GM19025 (cell line): ENCODE data around the gene THEM5.

ENCODE experiments used
- ATAC-seq: cut with Tn5 transposase; IDR thresholded peaks from one replicate; pipeline ENCODE4 v1.9.1; 2021; ENCODE audit warnings: mild to moderate bottlenecking, low read depth, moderate library complexity; ENCODE audit not compliant: unreplicated experiment

THEM5 gene

DNA sequence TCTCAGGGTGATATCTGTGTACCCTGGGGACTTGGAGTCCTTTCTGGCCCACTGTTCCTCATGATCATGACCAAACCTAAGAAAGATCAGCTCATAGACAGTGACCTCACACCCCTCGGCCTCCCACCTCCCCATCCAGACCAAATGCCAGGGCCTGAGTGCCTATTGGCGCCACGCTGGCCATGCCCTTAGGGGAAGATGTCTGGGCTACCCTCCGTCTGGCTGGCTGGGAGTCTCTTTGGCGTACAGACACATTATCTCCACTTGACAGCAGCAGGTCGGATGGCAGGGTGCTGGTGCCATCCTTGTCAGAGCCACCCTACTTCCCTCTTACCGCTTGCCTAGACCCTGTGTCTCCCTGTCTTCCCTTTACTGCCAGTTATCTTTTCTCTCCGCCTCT, 30.3 kb downstream of the THEM5 start:
- no peak for ATAC-seq

DNA sequence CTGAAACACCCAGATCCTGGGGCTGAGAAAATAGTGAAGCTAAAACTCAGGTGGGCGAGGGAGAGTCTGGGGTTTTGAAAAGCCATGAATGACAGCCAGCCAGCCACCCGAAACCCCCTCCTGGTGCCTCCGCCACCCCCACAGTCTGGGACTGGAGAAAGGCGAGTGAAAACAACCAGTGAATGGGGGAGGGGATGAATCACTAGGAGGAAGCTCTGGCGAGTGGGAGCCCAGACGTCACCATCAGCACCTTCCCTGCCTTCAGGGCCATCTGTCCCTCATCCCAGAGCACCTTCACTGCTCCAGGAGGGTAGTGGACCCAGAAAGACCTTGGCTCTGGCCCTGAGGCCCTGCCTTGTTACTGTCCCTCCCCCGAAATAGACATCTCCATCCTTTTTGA, 31.1 kb downstream of the THEM5 start:
- ATAC-seq: no peak

DNA sequence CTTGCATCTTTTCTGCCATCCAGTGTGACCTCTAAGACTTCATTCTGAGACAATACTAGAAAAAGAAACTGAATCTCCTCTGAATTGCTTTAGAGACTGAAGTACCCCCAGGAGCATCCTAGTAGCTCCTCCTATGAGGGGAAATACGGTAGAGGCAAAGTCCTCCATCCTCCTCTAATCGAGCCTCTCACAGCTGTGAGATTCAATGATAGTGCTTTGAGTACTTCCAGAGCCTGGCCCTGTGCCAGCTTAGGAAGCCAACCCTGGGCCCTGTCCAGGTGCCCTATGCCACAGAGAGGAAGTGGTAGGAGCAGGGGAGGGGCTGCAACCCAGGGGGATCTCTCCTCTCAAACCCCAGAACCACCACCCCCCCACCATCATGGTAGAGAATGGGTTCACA, 32.6 kb downstream of the THEM5 start:
- no peak for ATAC-seq

GRCh38 chr1:151819976-151820623, 33.4 kb downstream of the THEM5 start:
- no peak for ATAC-seq

- ATAC-seq: no peak
Measured at GRCh38 chr1:151819227-151819835, 34.2 kb downstream of the THEM5 start.

GRCh38 chr1:151817353-151817730, 36.2 kb downstream of the THEM5 start:
- ATAC-seq: no peak

DNA sequence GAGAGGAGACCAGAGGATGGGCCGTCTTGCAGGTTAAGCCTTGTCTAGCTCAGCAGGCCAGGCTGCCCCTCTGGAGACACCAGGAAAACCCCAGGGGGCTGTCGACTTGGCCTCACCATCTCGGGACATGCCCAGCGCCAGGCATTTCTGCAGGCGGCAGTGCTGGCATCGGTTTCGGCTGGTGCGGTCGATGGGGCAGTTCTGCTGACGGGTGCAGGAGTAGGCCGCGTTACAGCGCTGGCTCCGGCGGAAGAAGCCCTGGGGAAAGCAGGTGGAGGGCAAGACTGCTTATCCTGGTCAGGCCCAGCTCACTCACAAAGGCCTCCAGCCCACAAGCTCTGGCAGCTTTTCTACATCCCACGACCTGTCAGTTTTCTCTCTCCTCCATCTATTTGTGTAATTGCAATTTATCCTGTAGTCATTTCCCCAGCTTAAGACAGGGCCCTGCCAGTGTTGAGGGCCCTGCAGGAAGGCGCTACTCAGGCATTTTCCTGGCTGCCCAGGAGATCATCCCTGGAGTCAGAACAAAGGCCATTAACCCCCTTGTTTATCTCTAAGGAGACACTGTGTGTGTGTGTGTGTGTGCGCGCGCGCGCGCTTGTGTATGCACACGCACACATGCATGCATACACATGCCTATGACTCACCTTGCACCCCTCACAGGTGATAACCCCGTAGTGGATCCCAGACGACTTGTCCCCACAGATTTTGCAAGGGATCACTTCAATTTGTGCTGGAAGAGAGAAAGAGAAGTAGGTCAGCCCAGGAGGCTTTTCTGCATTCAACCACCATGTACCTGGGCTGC, 36.8 kb downstream of the THEM5 start:
- no peak for ATAC-seq

- ATAC-seq: no peak
Measured at GRCh38 chr1:151815716-151816327, 37.7 kb downstream of the THEM5 start.

DNA sequence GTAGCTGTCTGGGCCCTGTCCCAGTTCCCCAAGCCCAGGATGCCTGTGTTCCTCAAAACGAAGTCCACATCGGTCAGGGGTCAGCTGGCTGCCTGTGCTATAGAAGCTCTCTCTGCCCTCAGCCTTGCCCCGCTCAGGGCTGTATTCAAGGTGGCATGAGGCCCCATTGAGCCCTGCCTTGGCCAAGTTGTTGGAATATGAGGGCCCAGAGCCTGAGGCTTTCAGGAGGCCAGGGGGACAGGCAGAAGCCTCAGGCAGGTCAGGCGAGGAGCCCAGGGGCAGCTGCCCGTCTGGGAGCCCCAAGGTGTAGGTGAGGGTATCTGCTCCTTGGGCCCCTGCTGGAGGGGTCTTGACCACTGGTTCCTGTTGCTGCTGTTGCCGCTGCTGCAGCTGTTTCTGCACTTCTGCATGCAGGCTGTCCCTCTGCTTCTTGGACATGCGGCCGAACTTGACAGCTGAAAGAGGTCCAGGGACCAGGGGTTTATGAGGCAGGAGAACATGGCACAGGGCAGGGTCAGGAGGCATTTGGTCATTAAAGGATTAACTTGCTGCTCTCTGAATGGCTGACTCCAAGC, 38.5 kb downstream of the THEM5 start:
- ATAC-seq: no peak

DNA sequence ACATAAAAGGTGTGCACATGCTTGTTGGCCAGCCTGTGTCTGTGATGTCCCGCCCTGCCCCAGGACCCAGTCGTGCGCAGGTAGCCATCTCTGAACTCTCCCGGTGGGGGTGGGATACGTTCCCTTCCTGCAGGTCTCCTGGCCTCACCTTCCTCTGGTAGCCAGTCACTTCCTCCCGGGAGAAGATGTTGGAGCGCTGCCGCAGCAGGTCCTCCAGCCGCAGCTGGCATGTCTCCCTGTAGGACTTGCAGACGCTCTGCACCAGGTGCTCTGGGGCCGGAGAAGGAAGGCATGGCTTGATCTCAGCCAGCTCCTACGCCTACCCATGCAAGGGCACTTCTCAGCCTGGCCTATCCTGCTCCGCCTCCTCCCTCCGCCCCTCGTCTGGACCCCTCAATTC, 39.1 kb downstream of the THEM5 start:
- no peak for ATAC-seq

DNA sequence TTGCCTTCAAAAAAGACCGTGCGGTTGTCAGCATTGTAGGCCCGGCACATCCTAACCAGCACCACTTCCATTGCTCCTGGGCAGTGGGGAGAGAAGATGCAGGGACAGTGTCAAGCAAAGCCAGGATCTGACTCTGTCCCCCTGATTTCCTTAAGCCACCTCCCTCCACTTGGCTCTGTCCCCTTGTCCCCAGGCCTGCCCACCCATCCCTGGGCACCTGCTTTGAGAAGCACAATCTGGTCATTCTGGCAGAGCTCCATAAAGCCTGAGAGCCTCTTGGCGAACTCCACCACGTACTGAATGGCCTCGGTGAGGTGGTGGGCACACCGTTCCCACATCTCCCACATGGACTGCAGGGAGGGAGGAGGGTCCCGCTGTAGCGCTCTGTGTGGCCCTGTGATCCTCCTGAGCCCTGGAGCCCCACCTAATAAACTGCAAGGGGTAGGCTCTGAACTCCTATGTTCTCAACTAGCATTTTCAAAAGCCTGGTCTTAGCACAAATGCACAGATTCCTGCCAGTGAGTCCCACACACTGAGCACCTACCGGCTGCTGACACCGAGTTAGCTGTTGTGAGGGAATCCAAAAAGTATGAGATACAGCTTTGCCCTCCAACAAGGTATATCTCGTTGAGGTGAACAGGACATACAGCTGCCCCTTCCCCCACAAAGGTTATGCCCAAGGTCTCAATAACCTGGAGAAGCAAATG, 40.1 kb downstream of the THEM5 start:
- ATAC-seq: no peak

DNA sequence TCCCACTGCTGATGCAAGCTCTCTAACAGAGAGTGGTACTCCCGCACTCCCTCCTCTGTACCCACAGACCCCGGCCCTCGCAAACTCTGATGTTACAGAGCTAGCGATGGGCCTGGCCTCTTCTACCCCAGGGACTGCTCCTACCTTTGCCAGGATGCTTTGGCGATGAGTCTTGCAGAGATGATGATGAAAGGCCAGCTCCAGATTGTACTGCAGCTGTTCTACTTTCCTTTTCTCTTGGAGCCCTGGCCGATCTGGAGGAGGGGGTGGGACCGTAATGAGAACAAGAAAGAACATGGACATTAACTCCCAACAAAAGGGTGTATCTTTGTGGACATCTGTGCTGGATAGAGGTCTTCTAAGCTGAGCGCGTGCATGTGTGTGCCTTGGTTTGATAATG, 42.3 kb downstream of the THEM5 start:
- ATAC-seq: no peak

DNA sequence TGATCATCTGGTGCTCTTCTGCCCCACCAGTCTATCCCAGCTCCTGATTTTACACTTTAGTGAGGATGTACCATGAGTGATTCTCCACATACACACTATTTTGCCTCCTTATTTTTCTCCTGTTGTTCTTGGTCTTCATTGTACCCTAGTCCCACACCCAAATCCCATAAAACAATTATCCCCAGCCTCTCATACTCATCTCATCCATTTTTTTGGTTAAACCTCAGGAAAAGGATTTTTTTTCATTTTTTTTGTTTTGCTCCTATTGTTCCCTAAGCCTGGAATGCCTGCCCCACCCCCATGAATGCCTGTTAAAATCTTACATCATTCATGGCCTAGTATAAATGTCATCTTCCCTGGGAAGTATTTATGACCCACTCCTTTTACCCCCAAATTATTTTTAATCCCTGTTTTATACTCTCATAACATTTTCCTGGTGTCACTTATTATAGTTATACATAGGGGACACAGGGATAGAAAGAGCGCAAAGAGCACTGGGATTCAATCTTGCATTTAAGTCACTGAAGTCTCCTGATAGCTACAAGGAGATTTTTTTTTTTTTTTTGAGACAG, 43.4 kb downstream of the THEM5 start:
- ATAC-seq: no peak

- no peak for ATAC-seq
Measured at GRCh38 chr1:151809290-151809984, 44.1 kb downstream of the THEM5 start.

DNA sequence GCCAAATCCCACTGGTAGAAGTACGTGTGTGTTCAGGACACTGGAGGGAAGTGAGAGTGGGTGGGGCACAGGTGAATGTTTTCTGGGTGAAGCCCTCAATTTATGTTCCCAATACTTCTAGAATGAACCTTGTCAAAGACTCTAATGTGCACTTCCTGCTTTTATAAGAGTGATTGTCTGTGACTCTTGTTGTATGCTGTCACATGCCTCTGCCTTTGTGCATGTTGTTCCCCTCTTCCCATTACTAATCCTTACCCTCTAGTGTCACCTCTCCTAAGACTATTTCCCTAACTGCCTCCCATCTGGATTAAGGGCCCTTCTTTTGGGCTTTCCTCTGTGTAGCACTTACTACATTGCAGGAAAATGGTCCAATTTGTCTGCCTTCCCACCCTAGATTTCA, 45.7 kb downstream of the THEM5 start:
- no peak for ATAC-seq

DNA sequence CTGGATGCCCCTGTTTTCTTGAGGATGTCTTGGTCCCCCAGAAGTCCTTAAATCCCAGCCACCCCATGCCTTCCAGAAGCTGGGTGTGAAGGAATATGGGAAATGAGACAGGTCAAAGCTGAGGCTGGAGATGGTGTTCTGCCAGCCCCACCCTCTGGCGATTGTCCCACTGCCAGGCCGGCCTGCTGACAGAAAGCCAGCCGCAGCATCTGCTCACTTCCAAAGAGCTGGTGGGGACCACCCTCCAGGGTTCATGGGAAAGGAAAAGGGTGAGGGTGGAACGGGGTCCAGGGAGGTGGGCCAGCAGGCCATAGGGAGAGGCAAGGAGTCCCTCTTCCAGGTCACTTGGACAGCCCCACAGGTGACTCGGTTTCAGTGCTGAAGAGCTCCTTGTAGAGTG, 46.4 kb downstream of the THEM5 start:
- ATAC-seq: no peak

- no peak for ATAC-seq
Measured at GRCh38 chr1:151806170-151806569, 47.3 kb downstream of the THEM5 start.

DNA sequence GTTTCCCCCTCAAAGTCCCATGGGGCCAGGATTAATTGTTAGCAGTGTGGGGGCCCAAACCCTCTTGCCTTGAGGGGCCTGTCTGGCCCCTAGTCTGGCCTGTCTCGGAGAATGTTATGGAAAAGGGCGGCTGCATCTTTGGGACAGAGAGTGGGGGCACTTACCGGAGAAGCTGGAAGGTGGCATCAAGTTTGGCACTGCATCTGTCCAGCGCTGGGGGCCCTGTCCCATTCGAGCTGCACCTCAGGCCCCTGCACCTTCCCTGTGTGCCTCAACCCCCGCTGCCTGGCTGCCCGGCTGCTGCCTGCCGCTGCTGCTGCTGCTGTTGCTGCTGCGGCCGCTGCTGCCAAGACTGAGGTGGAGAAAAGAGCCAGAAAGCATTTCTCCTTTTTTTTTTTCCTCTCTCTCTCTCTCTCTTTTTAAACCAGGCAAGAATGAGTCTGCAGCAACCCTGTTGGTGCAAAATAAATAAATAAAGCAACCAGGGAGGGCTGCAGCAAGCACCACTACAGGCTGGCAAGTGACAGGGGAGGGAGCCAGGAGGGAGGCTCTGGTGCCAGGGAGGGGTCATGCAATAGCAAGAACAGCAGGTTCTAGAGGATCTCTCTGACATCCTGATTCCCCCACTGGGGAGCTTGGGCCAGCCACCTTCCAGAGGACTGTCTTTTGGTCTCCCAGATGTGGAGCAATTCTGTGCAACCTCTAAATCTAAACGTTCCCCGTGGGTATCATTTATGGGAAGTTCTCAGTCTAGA, 48.3 kb downstream of the THEM5 start, which contains the start of gene LINGO4:
TSS of gene LINGO4 (minus strand) at position 354 of the 755 bp plus-strand sequence. CDS start 2,715 bp downstream, outside the sequence.
- ATAC-seq: no peak

- no peak for ATAC-seq
Measured at GRCh38 chr1:151803915-151804314, 49.6 kb downstream of the THEM5 start.
